Heart left ventricle (tissue), 16 donors: Measurements from ENCODE around the gene XRN2. TPM values are rescaled to one million over a fixed set of nuclear protein-coding genes. Genes with fewer than 3 reads are reported as not detected.

ENCODE experiments used
- ATAC-seq, 4 donors: fragments of 200-7000 bp; cut with Tn5 transposase; one replicate each; pipeline ENCODE4 v1.9.1; 2020 to 2022; ENCODE audit warnings: moderate library complexity in 4 of 4, mild to moderate bottlenecking in 3 of 4, moderate number of reproducible peaks in 1 of 4
- DNase-seq, 5 donors: peaks; one replicate each; pipeline ENCODE4 v3.0.0-alpha.2; 2020
- H3K27ac ChIP-seq, 12 donors: fragments of 200-600 bp; sonication (generic) in 4 of 12; one replicate each; pipeline versions ENCODE4 v1.5.0 to v1.8.0; 2016 to 2022; ENCODE audit warnings: mild to moderate bottlenecking in 2 of 12
- H3K27me3 ChIP-seq, 9 donors: fragments of 200-600 bp; sonication (generic) in 2 of 9; one replicate each; pipeline versions ENCODE4 v1.5.1 to v1.8.0; 2016 to 2022; ENCODE audit warnings: mild to moderate bottlenecking in 3 of 9
- H3K36me3 ChIP-seq, 9 donors: fragments of 200-600 bp; sonication (generic) in 2 of 9; one replicate each; pipeline versions ENCODE4 v1.5.0 to v1.8.0; 2018 to 2022; ENCODE audit warnings: mild to moderate bottlenecking in 2 of 9
- H3K4me1 ChIP-seq, 12 donors: fragments of 200-600 bp; sonication (generic) in 4 of 12; one replicate each; pipeline versions ENCODE4 v1.5.0 to v1.8.0; 2016 to 2022; ENCODE audit warnings: mild to moderate bottlenecking in 3 of 12
- H3K4me3 ChIP-seq, 12 donors: fragments of 200-600 bp; sonication (generic) in 4 of 12; one replicate each; pipeline versions ENCODE4 v1.5.0 to v1.8.0; 2017 to 2022; ENCODE audit warnings: mild to moderate bottlenecking in 9 of 12, moderate library complexity in 4 of 12
- H3K9me3 ChIP-seq, 12 donors: fragments of 200-600 bp; sonication (generic) in 4 of 12; one replicate each; pipeline versions ENCODE4 v1.5.0 to v1.8.0; 2016 to 2022; ENCODE audit warnings: mild to moderate bottlenecking in 1 of 12
- POLR2A ChIP-seq, 2 donors: fragments of 450-650 bp; IDR thresholded peaks; one replicate each; pipeline ENCODE4 v1.6.1; 2017; ENCODE audit warnings: antibody characterized with exemption in 2 of 2, mild to moderate bottlenecking in 2 of 2, moderate library complexity in 2 of 2
- WGBS, 4 donors: extraction: QIAGEN DNeasy Blood & Tissue Kit in 2 of 4; methylation state at CpG; one replicate each; pipeline versions ENCODE4 v1.1.5 to v1.1.7; 2013 to 2018; 5-methylcytosine and 5-hydroxymethylcytosine counted together
- intact Hi-C, 10 donors: fragments of 100-400 bp; cut with DNase I; formaldehyde crosslinking; loops; one replicate each; pipeline versions ENCODE4 v1.11.1 to v1.14.2; 2022
- polyA plus RNA-seq, 2 donors: library from polyadenylated mRNA; stranded (reverse); fragments of 200-250 nt; gene quantifications; one replicate each; pipeline ENCODE4 v1.2.3, GENCODE V29; 2013
- total RNA-seq, 9 donors: library from RNA; depleted of rRNA in 2 of 9; stranded (reverse); fragments of >200 nt in 2 of 9; fragmentation: NEBNext Ultra II Directional in 3 of 9; extraction: Animal tissue kit (Norgen Biotek cat#: 25700) in 3 of 9; gene quantifications; one replicate each; pipeline versions ENCODE4 v1.1.0 to v1.2.4, GENCODE V29; 2016 to 2023
- TF ChIP-seq, protein P1 (sequence below), 12 donors: fragments of 200-600 bp; sonication (generic) in 4 of 12; IDR thresholded peaks; one replicate each; pipeline versions ENCODE4 v1.5.0 to v1.8.0; 2018 to 2022; ENCODE audit warnings: antibody characterized with exemption in 12 of 12, mild to moderate bottlenecking in 5 of 12
- donor health status: ischemic (EF 13 %, LVEDD 7.1; RV severe dilation, severe dysfunction).
- donor health status: healthy with polysubstance abuse.
- donor health status: DM: no; HTN: yes; CAD: no.
- donor health status: DM: no; HTN: no; CAD: no.
- donor health status: ischemic (EF 25% LVEDD 6.9; RV normal size, moderate dysfunction).
- donor health status: ischemic (EF 25% LVEDD 5.7; RV mildly dilated, moderate dysfunction).
- donor health status: healthy.
- donor health status: DM: yes; HTN: yes; CAD: no.
- donor health status: ischemic (EF 35%, LVEDD 5.7; RV mildly dilated, moderate dysfunction).
- donor health status: nonischemic (EF 11% LVEDD 7.7; RV severe dilation, severe dysfunction).
- donor health status: DM: yes; HTN: yes; CAD: no.
- donor health status: PGD.
- donor health status: ischemic (EF 29% LVEDD 5.4; RV normal size, mild dysfunction).
- donor health status: nonischemic (EF 23%, LVEDD 6.1; RV moderate dilation, normal function).

Gene XRN2
- total and polyA plus RNA-seq, 11 donors, result 6.2 to 48.3 (median 33.2) TPM

- Histone ChIP-seq H3K27ac (no peak overlapping the region), H3K36me3 (peaks cover 0 to 42% (median 32%) of the 10 kb centered on the region in 9 donors), H3K4me1 (peaks cover 0 to 16% (median 0%) of the 10 kb centered on the region in 12 donors), H3K27me3 (peaks cover 40 to 58% (median 52%) of the 10 kb centered on the region in 9 donors), H3K9me3 (no peaks in the 10 kb centered on the region), H3K4me3 (no peak overlapping the region)
- 23 to 46% (median 34%) methylated on average over 37 to 61 of the region's 61 CpGs for WGBS, 4 donors
- TF ChIP-seq, protein P1, sequence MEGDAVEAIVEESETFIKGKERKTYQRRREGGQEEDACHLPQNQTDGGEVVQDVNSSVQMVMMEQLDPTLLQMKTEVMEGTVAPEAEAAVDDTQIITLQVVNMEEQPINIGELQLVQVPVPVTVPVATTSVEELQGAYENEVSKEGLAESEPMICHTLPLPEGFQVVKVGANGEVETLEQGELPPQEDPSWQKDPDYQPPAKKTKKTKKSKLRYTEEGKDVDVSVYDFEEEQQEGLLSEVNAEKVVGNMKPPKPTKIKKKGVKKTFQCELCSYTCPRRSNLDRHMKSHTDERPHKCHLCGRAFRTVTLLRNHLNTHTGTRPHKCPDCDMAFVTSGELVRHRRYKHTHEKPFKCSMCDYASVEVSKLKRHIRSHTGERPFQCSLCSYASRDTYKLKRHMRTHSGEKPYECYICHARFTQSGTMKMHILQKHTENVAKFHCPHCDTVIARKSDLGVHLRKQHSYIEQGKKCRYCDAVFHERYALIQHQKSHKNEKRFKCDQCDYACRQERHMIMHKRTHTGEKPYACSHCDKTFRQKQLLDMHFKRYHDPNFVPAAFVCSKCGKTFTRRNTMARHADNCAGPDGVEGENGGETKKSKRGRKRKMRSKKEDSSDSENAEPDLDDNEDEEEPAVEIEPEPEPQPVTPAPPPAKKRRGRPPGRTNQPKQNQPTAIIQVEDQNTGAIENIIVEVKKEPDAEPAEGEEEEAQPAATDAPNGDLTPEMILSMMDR (IDR thresholded peaks at IDR 0.05), result no peak
- TF ChIP-seq POLR2A (IDR thresholded peaks at IDR 0.05), result no peak
- peak in 2 of 4 donors; percentile 13 to 16 for ATAC-seq
- DNase-seq, result peak in 1 of 5 donors; percentile 70
- intact Hi-C loops, result loop anchor here in 2 of 10 donors (10.0 kb wide), 1 partner anchor 157 kb away; no protein-coding TSS in a partner anchor
Measured at GRCh38 chr20:21391185-21391971, 88.2 kb downstream of the XRN2 start.

DNA sequence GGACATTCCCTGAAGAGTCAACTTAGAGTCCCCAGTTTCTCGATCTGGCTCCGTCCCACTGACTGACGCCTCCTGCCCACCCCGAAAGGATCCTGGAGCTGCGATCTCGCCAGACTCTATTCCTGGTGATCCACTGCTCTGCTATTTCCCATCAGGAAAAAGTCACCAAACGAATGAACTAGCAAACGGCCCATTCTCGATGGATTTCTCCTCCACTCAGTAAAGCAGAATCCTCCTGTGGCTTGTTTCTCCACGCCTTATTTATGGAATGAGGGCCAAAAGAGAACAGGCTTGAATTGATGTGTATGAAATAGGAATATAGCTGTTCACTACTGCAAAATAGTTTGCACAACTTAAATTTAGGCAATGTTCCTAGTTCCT, 88.8 kb downstream of the XRN2 start:
- intact Hi-C loops, result loop anchor here in 2 of 10 donors (10.0 kb wide), 1 partner anchor 157 kb away; no protein-coding TSS in a partner anchor
- Histone ChIP-seq H3K4me1 (peaks cover 0 to 22% (median 1%) of the 10 kb centered on the region in 12 donors), H3K4me3 (no peak overlapping the region), H3K27me3 (peaks cover 42 to 64% (median 57%) of the 10 kb centered on the region in 9 donors), H3K36me3 (peaks cover 0 to 37% (median 26%) of the 10 kb centered on the region in 9 donors), H3K27ac (no peak overlapping the region), H3K9me3 (no peaks in the 10 kb centered on the region)
- DNase-seq (no peak), ATAC-seq (no peak)
- 11 to 29% (median 23%) methylated on average over 10 of the region's 10 CpGs for WGBS, 4 donors
- no peak for TF ChIP-seq POLR2A (IDR thresholded peaks at IDR 0.05)
- TF ChIP-seq, protein P1 (IDR thresholded peaks at IDR 0.05), result no peak

GRCh38 chr20:21393166-21393565, 90.0 kb downstream of the XRN2 start:
- 32 to 52% (median 45%) methylated on average over 4 of the region's 4 CpGs for WGBS, 4 donors
- ATAC-seq (no peak), DNase-seq (no peak)
- Histone ChIP-seq H3K9me3 (no peaks in the 10 kb centered on the region), H3K27ac (no peak overlapping the region), H3K4me3 (no peak overlapping the region), H3K36me3 (peaks cover 0 to 25% (median 14%) of the 10 kb centered on the region in 9 donors), H3K27me3 (peaks cover 52 to 76% (median 68%) of the 10 kb centered on the region in 9 donors), H3K4me1 (peaks cover 0 to 28% (median 1%) of the 10 kb centered on the region in 12 donors)
- intact Hi-C loops, result loop anchor here in 2 of 10 donors (10.0 kb wide), 1 partner anchor 158 kb away; no protein-coding TSS in a partner anchor
- TF ChIP-seq POLR2A (IDR thresholded peaks at IDR 0.05), result no peak
- TF ChIP-seq, protein P1 (IDR thresholded peaks at IDR 0.05), result no peak

GRCh38 chr20:21393816-21394519, 90.8 kb downstream of the XRN2 start:
- peaks cover 0 to 17% (median 6%) of the 10 kb centered on the region in 9 donors for H3K36me3 ChIP-seq
- H3K4me3 ChIP-seq, result no peak overlapping the region
- 37 to 50% (median 47%) methylated on average over 4 of the region's 4 CpGs for WGBS, 4 donors
- H3K9me3 ChIP-seq, result no peaks in the 10 kb centered on the region
- H3K4me1 ChIP-seq, result peaks cover 0 to 28% (median 1%) of the 10 kb centered on the region in 12 donors
- no peak overlapping the region for H3K27ac ChIP-seq
- peaks cover 60 to 84% (median 75%) of the 10 kb centered on the region in 9 donors for H3K27me3 ChIP-seq
- TF ChIP-seq, protein P1 (IDR thresholded peaks at IDR 0.05), result no peak
- TF ChIP-seq POLR2A (IDR thresholded peaks at IDR 0.05), result no peak
- ATAC-seq, result no peak
- no peak for DNase-seq
- intact Hi-C loops, result loop anchor here in 2 of 10 donors (10.0 kb wide), 1 partner anchor 159 kb away; no protein-coding TSS in a partner anchor
